A673 (cell line): ENCODE results near the gene ZEB2. TPM values are rescaled to one million over a fixed set of nuclear protein-coding genes. Genes with fewer than 3 reads are reported as not detected.

Experiments
- BruUV-seq: library from RNA; stranded (reverse); fragments of 400-500 nt; replicated peaks from 2 replicates; lab custom pipeline; 2021; lab: Mats Ljungman, UMichigan
- CTCF ChIA-PET: fragments of 300-600 bp; sonication (Branson Sonifier 250); formaldehyde crosslinking; loops from one replicate; lab custom pipeline; 2022; ENCODE audit warnings: antibody characterized with exemption; lab: Charles Lee
- POLR2A ChIA-PET: fragments of 300-600 bp; sonication (Branson Sonifier 250); formaldehyde crosslinking; loops from one replicate; lab custom pipeline; 2022; ENCODE audit warnings: antibody characterized with exemption; ENCODE audit not compliant: low non-redundant PET; lab: Charles Lee
- DNase-seq: peaks from one replicate; pipeline ENCODE4 v3.0.0-alpha.2; 2015; ENCODE audit warnings: low spot score
- H3K27ac ChIP-seq: fragments of 200-600 bp; sonication (generic); 2 replicates; pipeline ENCODE4 v1.5.1; 2016; ENCODE audit warnings: mixed run types, low read depth, mild to moderate bottlenecking, mixed read lengths, antibody characterized with exemption, low read length; ENCODE audit not compliant: poor library complexity, severe bottlenecking
- H3K27me3 ChIP-seq: fragments of 200-600 bp; sonication (generic); replicated peaks from 2 replicates; pipeline ENCODE4 v1.6.1; 2017; ENCODE audit warnings: mixed run types, low read depth, mild to moderate bottlenecking, mixed read lengths, antibody characterized with exemption, low read length; ENCODE audit not compliant: insufficient read depth, poor library complexity
- H3K36me3 ChIP-seq: fragments of 200-600 bp; sonication (generic); 2 replicates; pipeline ENCODE4 v1.6.1; 2016; ENCODE audit warnings: mixed run types, mild to moderate bottlenecking, mixed read lengths, antibody characterized with exemption, low read length; ENCODE audit not compliant: insufficient read depth, poor library complexity, severe bottlenecking
- H3K4me1 ChIP-seq: fragments of 200-600 bp; sonication (generic); 2 replicates; pipeline ENCODE4 v1.6.1; 2017; ENCODE audit warnings: mixed run types, mild to moderate bottlenecking, mixed read lengths, antibody characterized with exemption, low read length; ENCODE audit not compliant: insufficient read depth, poor library complexity, severe bottlenecking
- H3K4me3 ChIP-seq: fragments of 200-600 bp; sonication (generic); 2 replicates; pipeline ENCODE4 v1.5.1; 2016; ENCODE audit warnings: low read depth, mixed run types, mild to moderate bottlenecking, mixed read lengths, low read length; ENCODE audit not compliant: poor library complexity, severe bottlenecking
- H3K9me3 ChIP-seq: fragments of 200-600 bp; sonication (generic); 2 replicates; pipeline ENCODE4 v1.6.1; 2016; ENCODE audit warnings: mixed run types, low read depth, mild to moderate bottlenecking, mixed read lengths, antibody characterized with exemption, low read length; ENCODE audit not compliant: poor library complexity, severe bottlenecking
- EZH2 ChIP-seq: fragments of 200-600 bp; sonication (generic); IDR thresholded peaks from 2 replicates; pipeline ENCODE4 v1.6.1; 2017; ENCODE audit warnings: borderline replicate concordance, low read depth, mild to moderate bottlenecking, mixed read lengths, antibody characterized with exemption, low read length; ENCODE audit not compliant: poor library complexity, severe bottlenecking
- intact Hi-C: fragments of 100-400 bp; cut with micrococcal nuclease; formaldehyde crosslinking; loops from one replicate; pipeline ENCODE4 v1.10.0; 2022; ENCODE audit not compliant: unreplicated experiment
- total RNA-seq: library from RNA; stranded (reverse); gene quantifications from 2 replicates; pipeline ENCODE4 v1.2.3, GENCODE V29; 2021
- TF ChIP-seq, protein P1 (sequence below): fragments of 300-800, 200-600 bp; sonication (generic); conservative IDR thresholded peaks from 2 replicates; pipeline ENCODE4 v1.5.1; 2017; ENCODE audit warnings: low read depth, mild to moderate bottlenecking, antibody characterized with exemption, low read length, moderate library complexity, mixed read lengths

ZEB2 gene
- total RNA-seq, 1 experiment from 2014 or later: 146 TPM

DNA sequence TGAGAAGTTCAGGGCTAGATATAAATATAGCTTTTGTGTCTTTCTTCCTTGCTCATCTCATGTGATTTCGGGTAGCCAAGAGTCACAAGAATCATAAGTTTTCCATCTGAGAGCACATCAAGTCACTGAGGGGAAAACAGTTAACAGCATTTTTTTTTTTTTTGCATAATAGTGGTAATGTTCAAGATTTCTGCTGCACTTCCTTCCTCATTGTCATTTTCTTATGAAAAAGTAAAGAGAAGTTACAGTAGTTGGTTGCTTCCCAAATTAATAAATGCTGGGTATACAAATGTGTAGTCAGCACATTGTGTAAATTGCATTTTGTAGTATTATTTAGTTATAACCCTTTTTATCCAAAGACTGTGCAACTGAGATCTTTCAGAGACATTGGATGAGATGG, 93.6 kb downstream of the ZEB2 start:
- H3K4me3 ChIP-seq: no peak overlapping the region
- TF ChIP-seq, protein P1, sequence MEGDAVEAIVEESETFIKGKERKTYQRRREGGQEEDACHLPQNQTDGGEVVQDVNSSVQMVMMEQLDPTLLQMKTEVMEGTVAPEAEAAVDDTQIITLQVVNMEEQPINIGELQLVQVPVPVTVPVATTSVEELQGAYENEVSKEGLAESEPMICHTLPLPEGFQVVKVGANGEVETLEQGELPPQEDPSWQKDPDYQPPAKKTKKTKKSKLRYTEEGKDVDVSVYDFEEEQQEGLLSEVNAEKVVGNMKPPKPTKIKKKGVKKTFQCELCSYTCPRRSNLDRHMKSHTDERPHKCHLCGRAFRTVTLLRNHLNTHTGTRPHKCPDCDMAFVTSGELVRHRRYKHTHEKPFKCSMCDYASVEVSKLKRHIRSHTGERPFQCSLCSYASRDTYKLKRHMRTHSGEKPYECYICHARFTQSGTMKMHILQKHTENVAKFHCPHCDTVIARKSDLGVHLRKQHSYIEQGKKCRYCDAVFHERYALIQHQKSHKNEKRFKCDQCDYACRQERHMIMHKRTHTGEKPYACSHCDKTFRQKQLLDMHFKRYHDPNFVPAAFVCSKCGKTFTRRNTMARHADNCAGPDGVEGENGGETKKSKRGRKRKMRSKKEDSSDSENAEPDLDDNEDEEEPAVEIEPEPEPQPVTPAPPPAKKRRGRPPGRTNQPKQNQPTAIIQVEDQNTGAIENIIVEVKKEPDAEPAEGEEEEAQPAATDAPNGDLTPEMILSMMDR: no peak
- no peak for TF ChIP-seq EZH2
- H3K4me1 ChIP-seq: peaks cover 11% of the 10 kb centered on the region
- ChIA-PET CTCF (interaction anchor here (0.7 kb wide), 1 partner anchor 55 kb away, joined by 3 read pairs; no protein-coding TSS in a partner anchor), POLR2A (no interaction called here)
- H3K9me3 ChIP-seq: no peaks in the 10 kb centered on the region
- intact Hi-C loops: no loop called here
- no peak for DNase-seq
- H3K27ac ChIP-seq: peak overlapping the region; percentile 7
- H3K36me3 ChIP-seq: peaks cover 71% of the 10 kb centered on the region
- BruUV-seq: no TSS peak
- no peaks in the 10 kb centered on the region for H3K27me3 ChIP-seq

DNA sequence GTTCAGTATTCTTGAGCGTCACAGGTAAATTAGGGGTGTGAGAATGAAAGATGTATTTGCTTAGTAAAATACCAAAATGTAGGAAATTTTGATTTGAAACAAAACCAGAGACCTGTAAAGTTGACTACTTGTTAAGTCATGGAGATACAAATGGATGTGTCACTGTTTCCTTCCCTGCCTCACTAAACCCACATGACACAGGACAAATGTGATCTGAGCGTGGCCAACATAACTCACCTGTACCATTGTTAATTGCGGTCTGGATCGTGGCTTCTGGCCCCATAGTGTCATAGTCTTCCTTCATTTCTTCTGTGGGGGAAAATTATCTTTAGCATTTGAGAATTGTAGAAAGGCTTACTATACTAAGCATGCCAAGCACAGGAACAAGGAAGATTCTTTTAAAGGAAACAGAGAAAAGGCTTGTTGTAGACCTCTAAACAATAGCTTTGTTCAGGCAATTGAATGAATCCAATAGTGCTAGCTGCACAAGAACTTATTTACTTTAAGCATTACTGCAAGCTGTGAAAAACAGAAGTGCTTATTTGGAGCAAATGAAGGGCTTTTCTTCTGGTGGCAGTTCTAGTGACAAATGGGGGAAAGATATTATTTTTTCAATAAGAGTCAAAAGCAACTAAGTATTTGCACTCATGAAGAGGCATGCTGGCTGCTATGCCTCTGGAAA, 95.2 kb downstream of the ZEB2 start:
- Histone ChIP-seq H3K36me3 (peaks cover 68% of the 10 kb centered on the region), H3K27ac (no peak overlapping the region), H3K27me3 (no peaks in the 10 kb centered on the region), H3K4me3 (no peak overlapping the region), H3K4me1 (no peaks in the 10 kb centered on the region), H3K9me3 (no peaks in the 10 kb centered on the region)
- ChIA-PET POLR2A (no interaction called here), CTCF (no interaction called here)
- no peak for DNase-seq
- no peak for TF ChIP-seq EZH2
- TF ChIP-seq, protein P1: no peak
- intact Hi-C loops: no loop called here
- no TSS peak for BruUV-seq

DNA sequence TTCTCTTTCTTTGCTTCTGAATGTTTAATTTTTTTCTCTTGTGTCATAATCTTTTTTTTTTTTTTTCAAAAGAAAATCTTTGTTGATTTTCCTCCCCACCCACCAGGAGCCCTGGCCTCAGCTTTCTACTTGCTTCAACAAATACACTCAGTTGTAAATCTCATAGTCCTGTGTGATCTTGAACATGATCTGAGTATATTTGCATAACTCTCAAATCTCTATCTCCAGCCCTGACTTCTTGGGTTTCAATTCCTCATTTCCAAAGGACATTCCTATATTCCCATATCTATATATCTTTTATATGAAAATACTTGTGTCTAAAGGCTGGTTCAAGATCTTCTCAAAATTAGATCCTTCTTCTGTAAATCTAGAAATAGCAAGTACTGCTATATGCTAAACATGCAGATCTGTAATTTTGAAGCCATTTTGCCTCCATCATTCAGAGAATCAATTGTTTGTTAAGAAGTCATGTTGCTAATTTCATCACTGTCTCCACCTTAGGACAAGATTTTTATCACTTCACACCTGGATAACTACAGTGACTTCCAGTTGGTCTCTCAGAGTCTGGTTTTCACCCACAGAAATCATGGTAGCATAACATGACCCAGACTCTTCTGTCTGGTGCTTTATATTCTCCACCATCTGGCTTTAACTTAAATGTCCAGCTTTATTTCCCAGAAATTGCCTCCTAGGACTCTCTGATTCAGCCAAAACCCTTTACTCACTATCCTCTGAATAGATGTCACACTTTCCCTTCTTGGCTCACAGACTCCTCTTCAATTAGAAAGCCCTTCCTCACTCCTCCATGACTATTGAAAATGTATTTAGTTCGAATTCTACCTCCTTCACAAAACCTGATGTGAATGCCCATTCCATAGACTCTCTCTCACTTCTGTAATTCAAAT, 98.1 kb downstream of the ZEB2 start:
- Histone ChIP-seq H3K27ac (no peak overlapping the region), H3K4me1 (no peaks in the 10 kb centered on the region), H3K9me3 (no peaks in the 10 kb centered on the region), H3K4me3 (no peak overlapping the region), H3K36me3 (peaks cover 60% of the 10 kb centered on the region), H3K27me3 (no peaks in the 10 kb centered on the region)
- no peak for TF ChIP-seq EZH2
- TF ChIP-seq, protein P1: no peak
- CTCF ChIA-PET: no interaction called here
- no peak for DNase-seq
- POLR2A ChIA-PET: no interaction called here
- intact Hi-C loops: no loop called here
- BruUV-seq: no TSS peak
